Measurements from ENCODE around the gene CAMLG. TPM values are rescaled to one million over a fixed set of nuclear protein-coding genes. Genes with fewer than 3 reads are reported as not detected.
"Not testable (repeated sequence)": the region's sequence is repeated elsewhere in the genome, so short reads cannot be mapped to it uniquely, and the experiment has no call there.

Gene CAMLG
- total RNA-seq, 1 experiment from 2014 or later = 29.3 TPM

- H3K4me1 ChIP-seq (replicated peaks) = no peaks in the 10 kb centered on the region
- H3K9me3 ChIP-seq (replicated peaks) = no peaks in the 10 kb centered on the region
- H3K36me3 ChIP-seq = peaks cover 20% of the 10 kb centered on the region
- no peak for DNase-seq (ENCODE audit: low read depth in 1 of 2, low spot score in 2 of 2)
- no peaks in the 10 kb centered on the region for H3K27me3 ChIP-seq (replicated peaks)
- H3K4me3 ChIP-seq = no peak overlapping the region
- no peak overlapping the region for H3K27ac ChIP-seq
These were observed 11.1 kb downstream of the CAMLG start for GRCh38 chr5:134749415-134749814.

DNA sequence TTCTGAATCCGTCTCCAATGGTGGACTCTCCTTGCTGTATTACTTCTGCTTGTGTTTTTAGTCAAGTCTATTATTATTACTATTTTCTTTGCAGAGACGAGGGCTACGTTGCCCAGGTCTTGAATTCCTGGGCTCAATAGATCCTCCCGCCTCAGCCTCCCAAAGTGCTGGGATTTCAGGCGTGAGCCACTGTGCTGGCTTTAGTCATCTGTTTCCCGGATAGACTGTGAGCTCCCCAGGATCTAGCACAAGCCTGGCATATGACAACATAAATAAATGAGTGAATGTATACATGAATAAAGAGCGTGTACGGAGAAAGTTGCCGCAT lies 19.8 kb downstream of the CAMLG start:
- no peak overlapping the region for H3K27ac ChIP-seq
- no peaks in the 10 kb centered on the region for H3K27me3 ChIP-seq (replicated peaks)
- H3K36me3 ChIP-seq = peaks cover 23% of the 10 kb centered on the region
- no peak for DNase-seq (ENCODE audit: low read depth in 1 of 2, low spot score in 2 of 2)
- H3K4me3 ChIP-seq = peak overlapping the region; percentile 82
- H3K9me3 ChIP-seq (replicated peaks) = no peaks in the 10 kb centered on the region
- peaks cover 15% of the 10 kb centered on the region for H3K4me1 ChIP-seq (replicated peaks)

DNA sequence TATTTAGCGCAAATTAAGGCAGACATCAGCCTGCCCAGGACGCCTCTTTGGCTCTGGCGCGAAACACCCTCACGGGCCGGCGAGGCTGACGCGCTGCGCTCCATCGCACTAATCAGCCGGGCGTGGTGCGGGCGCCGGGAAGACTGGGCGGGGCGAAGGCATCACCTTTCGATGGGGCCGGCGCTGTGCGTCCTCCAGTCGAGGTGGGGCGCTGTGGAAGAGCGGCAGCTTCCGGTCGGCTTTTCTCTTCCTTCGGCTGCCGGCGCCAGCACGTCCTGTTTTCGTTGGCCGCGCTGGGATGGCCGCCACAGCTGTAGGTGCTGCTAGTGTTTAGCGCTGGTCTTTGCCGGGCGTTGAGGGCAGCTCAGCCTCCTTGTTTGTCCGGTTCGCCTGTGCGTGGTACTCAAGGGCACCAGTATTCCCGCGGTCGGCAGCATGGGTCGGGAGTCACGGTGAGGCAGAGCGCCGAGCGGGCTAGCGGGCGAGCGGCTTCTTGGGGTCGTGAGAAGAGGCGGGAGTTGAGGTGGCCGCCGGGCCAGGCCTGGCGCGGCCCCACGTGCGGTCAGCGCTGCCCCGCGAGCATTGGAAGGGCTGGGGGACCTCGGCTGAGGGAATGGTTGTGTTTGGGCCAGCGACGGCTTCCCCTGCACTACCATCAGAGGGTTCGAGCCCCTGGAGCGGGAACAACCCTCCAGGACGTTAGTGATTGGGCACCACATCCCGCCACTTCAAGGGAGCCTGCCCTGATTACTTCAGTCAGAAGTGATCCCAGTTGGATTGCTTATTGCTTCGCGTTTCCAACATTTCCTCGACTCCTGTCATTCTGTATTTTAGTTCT lies 20.4 kb downstream of the CAMLG start, which contains the start of gene DDX46:
Gene DDX46, plus strand, starts transcription at position 276 of the 838 bp plus-strand sequence. Its CDS starts 160 bp downstream, at position 436.
- Histone ChIP-seq H3K36me3 (peaks cover 26% of the 10 kb centered on the region), H3K27ac (peak within 1 kb of the TSS; percentile 70), H3K27me3 (replicated peaks) (no peaks in the 10 kb centered on the region), H3K4me1 (replicated peaks) (peaks cover 15% of the 10 kb centered on the region), H3K4me3 (peak within 1 kb of the TSS; percentile 82), H3K9me3 (replicated peaks) (no peaks in the 10 kb centered on the region)
- DNase-seq (ENCODE audit: low read depth in 1 of 2, low spot score in 2 of 2) = peak; percentile 96 to 97

DNA sequence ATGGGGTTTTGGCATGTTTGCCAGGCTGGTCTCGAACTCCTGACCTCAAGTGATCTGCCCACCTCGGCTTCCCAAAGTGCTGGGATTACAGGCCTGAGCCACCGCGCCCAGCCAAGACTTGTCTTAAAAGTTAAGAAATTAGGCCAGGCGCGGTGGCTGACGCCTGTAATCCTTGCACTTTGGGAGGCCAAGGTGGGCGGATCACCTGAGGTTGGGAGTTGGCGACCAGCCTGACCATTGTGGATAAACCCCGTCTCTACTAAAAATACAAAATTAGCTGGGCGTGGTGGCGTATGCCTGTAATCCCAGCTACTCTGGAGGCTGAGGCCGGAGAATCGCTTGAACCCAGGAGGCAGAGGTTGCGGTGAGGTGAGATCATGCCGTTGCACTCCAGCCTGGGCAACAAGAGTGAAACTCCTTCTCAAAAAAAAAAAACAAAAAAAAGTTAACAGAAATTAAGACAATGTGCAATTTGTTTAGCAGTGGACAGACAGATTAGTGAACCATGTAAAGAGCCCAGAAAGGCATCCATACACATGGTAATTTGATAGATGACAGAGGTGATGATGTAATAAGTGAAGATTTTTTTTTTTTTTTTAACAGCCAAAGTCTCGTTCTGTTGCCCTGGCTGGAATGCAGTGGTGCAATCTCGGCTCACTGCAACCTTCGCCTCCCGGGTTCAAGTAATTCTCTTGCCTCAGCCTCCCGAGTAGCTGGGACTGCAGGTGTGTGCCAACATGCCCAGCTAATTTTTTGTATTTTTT lies 29.4 kb downstream of the CAMLG start:
- not testable (repeated sequence) for DNase-seq (ENCODE audit: low read depth in 1 of 2, low spot score in 2 of 2); H3K9me3 ChIP-seq (replicated peaks); H3K27me3 ChIP-seq (replicated peaks); H3K27ac ChIP-seq; H3K4me1 ChIP-seq (replicated peaks); H3K4me3 ChIP-seq
- peaks cover 91% of the 10 kb centered on the region for H3K36me3 ChIP-seq

DNA sequence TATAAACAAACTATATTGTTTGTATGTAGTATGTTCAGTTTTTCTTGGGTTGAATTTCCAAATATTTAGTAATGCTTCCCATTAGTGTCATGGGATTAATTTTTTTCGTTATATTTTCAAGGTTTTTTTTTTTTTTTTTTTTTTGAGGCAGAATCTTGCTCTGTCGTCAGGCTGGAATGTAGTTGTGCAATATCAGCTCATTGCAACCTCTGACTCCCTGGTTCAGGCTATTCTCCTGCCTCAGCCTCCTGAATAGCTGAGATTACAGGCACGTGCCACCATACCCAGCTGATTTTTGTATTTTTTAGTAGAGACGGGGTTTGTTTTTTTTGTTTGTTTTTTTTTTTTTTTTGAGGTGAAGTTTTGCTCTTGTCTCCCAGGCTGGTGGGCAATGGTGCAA lies 30.9 kb downstream of the CAMLG start:
- H3K27me3 ChIP-seq (replicated peaks) = no peaks in the 10 kb centered on the region
- DNase-seq (ENCODE audit: low read depth in 1 of 2, low spot score in 2 of 2) = no peak
- H3K4me3 ChIP-seq = no peak overlapping the region
- H3K4me1 ChIP-seq (replicated peaks) = no peaks in the 10 kb centered on the region
- H3K27ac ChIP-seq = no peak overlapping the region
- H3K9me3 ChIP-seq (replicated peaks) = no peaks in the 10 kb centered on the region
- peaks cover 97% of the 10 kb centered on the region for H3K36me3 ChIP-seq

- Histone ChIP-seq H3K27me3 (replicated peaks) (no peaks in the 10 kb centered on the region), H3K4me3 (no peak overlapping the region), H3K4me1 (replicated peaks) (no peaks in the 10 kb centered on the region), H3K9me3 (replicated peaks) (no peaks in the 10 kb centered on the region), H3K27ac (no peak overlapping the region), H3K36me3 (peaks cover 96% of the 10 kb centered on the region)
- no peak for DNase-seq (ENCODE audit: low read depth in 1 of 2, low spot score in 2 of 2)
These were observed 34.2 kb downstream of the CAMLG start for GRCh38 chr5:134772461-134773125.

DNA sequence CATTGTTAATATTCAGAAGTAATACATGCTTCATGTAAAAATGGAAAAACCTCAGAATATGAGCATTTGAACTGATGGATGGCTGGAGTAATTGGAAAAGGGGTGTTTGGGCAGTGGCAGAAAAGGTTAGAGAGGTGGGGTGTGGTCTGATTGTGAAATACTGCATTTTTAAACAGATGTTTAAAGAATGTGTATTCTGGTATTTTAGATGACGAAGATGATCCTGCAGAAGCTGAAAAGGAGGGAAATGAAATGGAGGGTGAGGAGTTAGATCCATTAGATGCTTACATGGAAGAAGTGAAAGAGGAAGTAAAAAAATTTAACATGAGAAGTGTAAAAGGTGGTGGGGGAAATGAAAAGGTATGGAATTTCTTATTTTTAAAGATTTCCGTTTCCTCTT lies 39.0 kb downstream of the CAMLG start:
- H3K27me3 ChIP-seq (replicated peaks) = no peaks in the 10 kb centered on the region
- no peak for DNase-seq (ENCODE audit: low read depth in 1 of 2, low spot score in 2 of 2)
- peaks cover 91% of the 10 kb centered on the region for H3K36me3 ChIP-seq
- no peak overlapping the region for H3K4me3 ChIP-seq
- H3K27ac ChIP-seq = no peak overlapping the region
- no peaks in the 10 kb centered on the region for H3K9me3 ChIP-seq (replicated peaks)
- no peaks in the 10 kb centered on the region for H3K4me1 ChIP-seq (replicated peaks)

DNA sequence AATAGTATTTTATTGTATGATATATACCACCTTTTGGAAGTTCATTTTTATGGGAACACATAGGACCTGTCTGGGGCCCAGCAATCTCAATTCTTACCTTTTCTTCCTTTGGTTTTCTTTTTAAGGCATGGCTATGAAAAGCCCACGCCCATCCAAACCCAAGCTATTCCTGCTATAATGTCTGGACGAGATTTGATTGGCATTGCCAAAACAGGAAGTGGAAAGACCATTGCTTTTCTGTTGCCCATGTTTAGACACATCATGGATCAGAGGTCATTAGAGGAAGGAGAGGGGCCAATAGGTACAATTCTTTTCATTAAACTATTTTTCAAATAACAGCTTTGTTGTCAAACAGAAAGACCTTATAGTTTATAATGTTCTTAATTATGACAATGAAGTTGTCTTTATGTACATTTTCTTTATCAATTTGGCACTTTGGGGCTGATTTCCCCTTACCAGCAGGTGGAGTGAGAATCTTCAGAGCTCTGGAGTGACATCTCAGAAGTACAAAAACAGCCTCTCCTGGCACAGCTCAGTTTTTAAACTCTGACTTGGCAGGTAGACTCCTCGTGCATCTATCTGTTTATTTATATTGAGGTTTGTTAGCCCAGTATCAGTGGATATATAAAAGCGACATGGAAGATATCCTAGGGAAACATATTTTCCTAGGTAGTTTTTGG lies 46.0 kb downstream of the CAMLG start:
- H3K27me3 ChIP-seq (replicated peaks) = no peaks in the 10 kb centered on the region
- peaks cover 75% of the 10 kb centered on the region for H3K36me3 ChIP-seq
- no peak overlapping the region for H3K4me3 ChIP-seq
- H3K4me1 ChIP-seq (replicated peaks) = peaks cover 24% of the 10 kb centered on the region
- H3K9me3 ChIP-seq (replicated peaks) = no peaks in the 10 kb centered on the region
- H3K27ac ChIP-seq = peak overlapping the region; percentile 49
- DNase-seq (ENCODE audit: low read depth in 1 of 2, low spot score in 2 of 2) = no peak

DNA sequence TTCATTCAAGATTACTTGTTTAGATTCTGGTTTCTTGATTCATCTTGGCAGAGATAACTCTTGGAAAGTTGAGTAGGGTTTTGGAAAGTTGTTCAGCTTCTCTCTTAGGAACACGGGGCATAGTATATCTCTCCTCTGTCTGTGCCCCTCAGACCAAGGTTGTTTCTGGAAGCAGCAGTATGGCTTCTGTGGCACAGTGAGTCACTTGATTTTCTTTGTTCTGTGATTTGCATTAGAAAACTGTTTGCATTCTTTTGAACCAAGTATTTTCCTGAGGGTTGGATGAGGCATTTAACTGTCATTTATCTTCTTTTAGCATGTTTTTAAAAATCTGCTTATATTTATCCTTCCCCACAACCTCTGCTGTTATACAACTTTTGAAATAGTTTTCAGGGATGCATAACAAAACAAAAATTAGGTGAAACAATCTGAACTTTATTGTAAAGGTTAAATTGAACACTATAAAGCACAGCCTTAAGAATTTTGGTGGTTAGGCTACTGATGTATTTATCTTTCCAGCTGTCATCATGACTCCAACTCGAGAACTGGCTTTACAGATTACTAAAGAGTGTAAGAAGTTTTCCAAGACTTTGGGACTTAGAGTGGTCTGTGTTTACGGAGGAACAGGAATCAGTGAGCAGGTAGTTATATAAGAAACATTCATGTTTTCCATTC lies 46.7 kb downstream of the CAMLG start:
- peaks cover 76% of the 10 kb centered on the region for H3K36me3 ChIP-seq
- H3K9me3 ChIP-seq (replicated peaks) = no peaks in the 10 kb centered on the region
- H3K27me3 ChIP-seq (replicated peaks) = no peaks in the 10 kb centered on the region
- H3K4me3 ChIP-seq = no peak overlapping the region
- peaks cover 24% of the 10 kb centered on the region for H3K4me1 ChIP-seq (replicated peaks)
- peak; percentile 81 to 94 for DNase-seq (ENCODE audit: low read depth in 1 of 2, low spot score in 2 of 2)
- peak overlapping the region; percentile 49 for H3K27ac ChIP-seq

- H3K36me3 ChIP-seq = peaks cover 81% of the 10 kb centered on the region
- no peaks in the 10 kb centered on the region for H3K9me3 ChIP-seq (replicated peaks)
- no peaks in the 10 kb centered on the region for H3K27me3 ChIP-seq (replicated peaks)
- no peak overlapping the region for H3K4me3 ChIP-seq
- no peak for DNase-seq (ENCODE audit: low read depth in 1 of 2, low spot score in 2 of 2)
- no peak overlapping the region for H3K27ac ChIP-seq
- H3K4me1 ChIP-seq (replicated peaks) = peaks cover 24% of the 10 kb centered on the region
These were observed 49.3 kb downstream of the CAMLG start for GRCh38 chr5:134787692-134788091.

DNA sequence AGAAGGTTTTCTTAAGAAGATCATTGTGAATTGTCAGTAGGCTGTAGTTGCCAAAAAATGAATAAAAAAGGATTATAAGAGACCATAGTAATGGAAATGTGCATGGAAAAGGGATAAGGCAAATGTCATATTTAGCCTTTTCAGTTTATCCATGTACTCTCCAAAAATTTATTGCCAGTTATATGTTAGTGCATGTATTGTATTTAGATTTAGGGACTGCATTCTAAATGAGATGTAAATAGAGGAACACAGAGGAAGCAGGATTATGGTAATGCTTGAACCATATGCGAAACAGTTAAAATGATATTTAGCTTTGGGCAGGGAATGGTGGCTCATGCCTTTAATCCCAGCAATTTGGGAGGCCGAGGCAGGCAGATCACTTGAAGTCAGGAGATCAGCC lies 53.2 kb downstream of the CAMLG start:
- peaks cover 96% of the 10 kb centered on the region for H3K36me3 ChIP-seq
- H3K4me1 ChIP-seq (replicated peaks) = peaks cover 8% of the 10 kb centered on the region
- no peaks in the 10 kb centered on the region for H3K9me3 ChIP-seq (replicated peaks)
- no peak for DNase-seq (ENCODE audit: low read depth in 1 of 2, low spot score in 2 of 2)
- H3K27me3 ChIP-seq (replicated peaks) = no peaks in the 10 kb centered on the region
- H3K4me3 ChIP-seq = no peak overlapping the region
- H3K27ac ChIP-seq = no peak overlapping the region

DNA sequence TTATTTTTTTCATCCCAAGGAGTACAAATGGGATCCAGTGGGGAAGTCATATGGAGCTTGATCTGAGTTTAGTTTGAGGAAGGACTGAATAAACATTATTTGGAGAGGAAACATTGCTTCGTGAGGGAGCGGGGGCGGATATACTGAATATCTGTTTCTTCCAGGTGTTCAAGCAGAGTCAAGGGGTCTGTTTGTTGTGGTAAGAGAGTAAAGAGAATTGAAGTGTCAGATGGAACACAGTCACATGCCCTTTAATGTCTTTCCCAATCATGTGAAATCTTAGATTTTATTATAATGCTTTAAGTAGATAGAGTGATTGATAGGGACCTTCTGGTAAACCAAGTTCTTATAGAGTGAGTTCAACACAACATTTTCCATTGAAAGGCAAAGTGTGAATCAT lies 53.9 kb downstream of the CAMLG start:
- H3K27me3 ChIP-seq (replicated peaks) = no peaks in the 10 kb centered on the region
- H3K36me3 ChIP-seq = peaks cover 94% of the 10 kb centered on the region
- no peak overlapping the region for H3K4me3 ChIP-seq
- no peak overlapping the region for H3K27ac ChIP-seq
- H3K4me1 ChIP-seq (replicated peaks) = peaks cover 8% of the 10 kb centered on the region
- no peak for DNase-seq (ENCODE audit: low read depth in 1 of 2, low spot score in 2 of 2)
- no peaks in the 10 kb centered on the region for H3K9me3 ChIP-seq (replicated peaks)

- Histone ChIP-seq H3K4me1 (replicated peaks) (peaks cover 8% of the 10 kb centered on the region), H3K27me3 (replicated peaks) (no peaks in the 10 kb centered on the region), H3K36me3 (peaks cover 97% of the 10 kb centered on the region), H3K27ac (no peak overlapping the region), H3K4me3 (no peak overlapping the region), H3K9me3 (replicated peaks) (no peaks in the 10 kb centered on the region)
- no peak for DNase-seq (ENCODE audit: low read depth in 1 of 2, low spot score in 2 of 2)
These were observed 54.8 kb downstream of the CAMLG start for GRCh38 chr5:134793111-134793510.
